Heart left ventricle (tissue), 16 donors: ENCODE results near the gene KCNK15. TPM values are rescaled to one million over a fixed set of nuclear protein-coding genes. Genes with fewer than 3 reads are reported as not detected.

Experiments
- ATAC-seq, 4 donors: fragments of 200-7000 bp; cut with Tn5 transposase; one replicate each; pipeline ENCODE4 v1.9.1; 2020 to 2022; ENCODE audit warnings: moderate library complexity in 4 of 4, mild to moderate bottlenecking in 3 of 4, moderate number of reproducible peaks in 1 of 4
- DNase-seq, 5 donors: peaks; one replicate each; pipeline ENCODE4 v3.0.0-alpha.2; 2020
- H3K27ac ChIP-seq, 12 donors: fragments of 200-600 bp; sonication (generic) in 4 of 12; one replicate each; pipeline versions ENCODE4 v1.5.0 to v1.8.0; 2016 to 2022; ENCODE audit warnings: mild to moderate bottlenecking in 2 of 12
- H3K27me3 ChIP-seq, 9 donors: fragments of 200-600 bp; sonication (generic) in 2 of 9; one replicate each; pipeline versions ENCODE4 v1.5.1 to v1.8.0; 2016 to 2022; ENCODE audit warnings: mild to moderate bottlenecking in 3 of 9
- H3K36me3 ChIP-seq, 9 donors: fragments of 200-600 bp; sonication (generic) in 2 of 9; one replicate each; pipeline versions ENCODE4 v1.5.0 to v1.8.0; 2018 to 2022; ENCODE audit warnings: mild to moderate bottlenecking in 2 of 9
- H3K4me1 ChIP-seq, 12 donors: fragments of 200-600 bp; sonication (generic) in 4 of 12; one replicate each; pipeline versions ENCODE4 v1.5.0 to v1.8.0; 2016 to 2022; ENCODE audit warnings: mild to moderate bottlenecking in 3 of 12
- H3K4me3 ChIP-seq, 12 donors: fragments of 200-600 bp; sonication (generic) in 4 of 12; one replicate each; pipeline versions ENCODE4 v1.5.0 to v1.8.0; 2017 to 2022; ENCODE audit warnings: mild to moderate bottlenecking in 9 of 12, moderate library complexity in 4 of 12
- H3K9me3 ChIP-seq, 12 donors: fragments of 200-600 bp; sonication (generic) in 4 of 12; one replicate each; pipeline versions ENCODE4 v1.5.0 to v1.8.0; 2016 to 2022; ENCODE audit warnings: mild to moderate bottlenecking in 1 of 12
- CTCF ChIP-seq, 12 donors: fragments of 200-600 bp; sonication (generic) in 4 of 12; IDR thresholded peaks; one replicate each; pipeline versions ENCODE4 v1.5.0 to v1.8.0; 2018 to 2022; ENCODE audit warnings: antibody characterized with exemption in 12 of 12, mild to moderate bottlenecking in 5 of 12
- POLR2A ChIP-seq, 2 donors: fragments of 450-650 bp; IDR thresholded peaks; one replicate each; pipeline ENCODE4 v1.6.1; 2017; ENCODE audit warnings: antibody characterized with exemption in 2 of 2, mild to moderate bottlenecking in 2 of 2, moderate library complexity in 2 of 2
- WGBS, 4 donors: extraction: QIAGEN DNeasy Blood & Tissue Kit in 2 of 4; methylation state at CpG; one replicate each; pipeline versions ENCODE4 v1.1.5 to v1.1.7; 2013 to 2018; 5-methylcytosine and 5-hydroxymethylcytosine counted together
- intact Hi-C, 10 donors: fragments of 100-400 bp; cut with DNase I; formaldehyde crosslinking; loops; one replicate each; pipeline versions ENCODE4 v1.11.1 to v1.14.2; 2022
- polyA plus RNA-seq, 2 donors: library from polyadenylated mRNA; stranded (reverse); fragments of 200-250 nt; gene quantifications; one replicate each; pipeline ENCODE4 v1.2.3, GENCODE V29; 2013
- total RNA-seq, 9 donors: library from RNA; depleted of rRNA in 2 of 9; stranded (reverse); fragments of >200 nt in 2 of 9; fragmentation: NEBNext Ultra II Directional in 3 of 9; extraction: Animal tissue kit (Norgen Biotek cat#: 25700) in 3 of 9; gene quantifications; one replicate each; pipeline versions ENCODE4 v1.1.0 to v1.2.4, GENCODE V29; 2016 to 2023
- donor health status: ischemic (EF 13 %, LVEDD 7.1; RV severe dilation, severe dysfunction).
- donor health status: healthy with polysubstance abuse.
- donor health status: DM: no; HTN: yes; CAD: no.
- donor health status: DM: no; HTN: no; CAD: no.
- donor health status: ischemic (EF 25% LVEDD 6.9; RV normal size, moderate dysfunction).
- donor health status: ischemic (EF 25% LVEDD 5.7; RV mildly dilated, moderate dysfunction).
- donor health status: healthy.
- donor health status: DM: yes; HTN: yes; CAD: no.
- donor health status: ischemic (EF 35%, LVEDD 5.7; RV mildly dilated, moderate dysfunction).
- donor health status: nonischemic (EF 11% LVEDD 7.7; RV severe dilation, severe dysfunction).
- donor health status: DM: yes; HTN: yes; CAD: no.
- donor health status: PGD.
- donor health status: ischemic (EF 29% LVEDD 5.4; RV normal size, mild dysfunction).
- donor health status: nonischemic (EF 23%, LVEDD 6.1; RV moderate dilation, normal function).

The KCNK15 gene
- total and polyA plus RNA-seq, 11 donors, result 0.12 to 2.2 (median 0.33) TPM

GRCh38 chr20:44743916-44744655 is 1.6 kb upstream of the KCNK15 start:
- Histone ChIP-seq H3K27ac (no peak overlapping the region), H3K36me3 (no peaks in the 10 kb centered on the region), H3K9me3 (no peaks in the 10 kb centered on the region), H3K27me3 (peaks cover 0 to 24% (median 0%) of the 10 kb centered on the region in 9 donors), H3K4me1 (peaks cover 0 to 40% (median 15%) of the 10 kb centered on the region in 12 donors), H3K4me3 (no peak overlapping the region)
- intact Hi-C loops, result no loop called here
- TF ChIP-seq POLR2A (IDR thresholded peaks at IDR 0.05), result no peak
- TF ChIP-seq CTCF (IDR thresholded peaks at IDR 0.05), result no peak
- ATAC-seq (no peak), DNase-seq (no peak)
- 88 to 93% (median 90%) methylated on average over 12 of the region's 12 CpGs for WGBS, 4 donors

- no peak for DNase-seq
- H3K36me3 ChIP-seq, result no peaks in the 10 kb centered on the region
- H3K4me1 ChIP-seq, result peaks cover 0 to 35% (median 15%) of the 10 kb centered on the region in 12 donors
- peak in 1 of 4 donors; percentile 23 for ATAC-seq
- peak overlapping the region in 7 of 12 donors; percentile 6 to 60 (median 30) for H3K27ac ChIP-seq
- WGBS, 4 donors, result 37 to 46% (median 43%) methylated on average over 5 of the region's 5 CpGs
- peaks cover 0 to 34% (median 2%) of the 10 kb centered on the region in 9 donors for H3K27me3 ChIP-seq
- intact Hi-C loops, result loop anchor here in 1 of 10 donors (5.0 kb wide), 1 partner anchor 67 kb away; the partner anchor contains the start of gene RIMS4
- TF ChIP-seq CTCF (IDR thresholded peaks at IDR 0.05) (no peak), POLR2A (IDR thresholded peaks at IDR 0.05) (no peak)
- H3K4me3 ChIP-seq, result peak overlapping the region in 10 of 12 donors; percentile 50 to 77 (median 61)
- no peaks in the 10 kb centered on the region for H3K9me3 ChIP-seq
These were observed 505 bp upstream of the KCNK15 start for GRCh38 chr20:44745122-44745597.

- TF ChIP-seq POLR2A (IDR thresholded peaks at IDR 0.05), result no peak
- TF ChIP-seq CTCF (IDR thresholded peaks at IDR 0.05), result no peak
- 27 to 37% (median 32%) methylated on average over 12 of the region's 12 CpGs for WGBS, 4 donors
- DNase-seq (no peak), ATAC-seq (no peak)
- Histone ChIP-seq H3K27me3 (peaks cover 0 to 44% (median 7%) of the 10 kb centered on the region in 9 donors), H3K9me3 (no peaks in the 10 kb centered on the region), H3K4me3 (peak overlapping the region; percentile 32 to 77 (median 58)), H3K4me1 (peaks cover 0 to 38% (median 15%) of the 10 kb centered on the region in 12 donors), H3K27ac (peak overlapping the region in 5 of 12 donors; percentile 13 to 60 (median 47)), H3K36me3 (no peaks in the 10 kb centered on the region)
- intact Hi-C loops, result loop anchor here in 6 of 10 donors (1.0 to 5.0 kb wide), 4 partner anchors 66 to 121 kb away; partner anchors contain the start of gene RIMS4 (in 1 of the 6)
These were observed 901 bp downstream of the KCNK15 start for GRCh38 chr20:44746367-44747165.
